Embryonic facial prominence (tissue), 1 donor: Measurements from ENCODE around the gene CACNA1S.

Experiments
- DNase-seq: peaks from one replicate; pipeline ENCODE4 v3.0.0-alpha.2; 2016; ENCODE audit errors: extremely low spot score

CACNA1S gene

DNA sequence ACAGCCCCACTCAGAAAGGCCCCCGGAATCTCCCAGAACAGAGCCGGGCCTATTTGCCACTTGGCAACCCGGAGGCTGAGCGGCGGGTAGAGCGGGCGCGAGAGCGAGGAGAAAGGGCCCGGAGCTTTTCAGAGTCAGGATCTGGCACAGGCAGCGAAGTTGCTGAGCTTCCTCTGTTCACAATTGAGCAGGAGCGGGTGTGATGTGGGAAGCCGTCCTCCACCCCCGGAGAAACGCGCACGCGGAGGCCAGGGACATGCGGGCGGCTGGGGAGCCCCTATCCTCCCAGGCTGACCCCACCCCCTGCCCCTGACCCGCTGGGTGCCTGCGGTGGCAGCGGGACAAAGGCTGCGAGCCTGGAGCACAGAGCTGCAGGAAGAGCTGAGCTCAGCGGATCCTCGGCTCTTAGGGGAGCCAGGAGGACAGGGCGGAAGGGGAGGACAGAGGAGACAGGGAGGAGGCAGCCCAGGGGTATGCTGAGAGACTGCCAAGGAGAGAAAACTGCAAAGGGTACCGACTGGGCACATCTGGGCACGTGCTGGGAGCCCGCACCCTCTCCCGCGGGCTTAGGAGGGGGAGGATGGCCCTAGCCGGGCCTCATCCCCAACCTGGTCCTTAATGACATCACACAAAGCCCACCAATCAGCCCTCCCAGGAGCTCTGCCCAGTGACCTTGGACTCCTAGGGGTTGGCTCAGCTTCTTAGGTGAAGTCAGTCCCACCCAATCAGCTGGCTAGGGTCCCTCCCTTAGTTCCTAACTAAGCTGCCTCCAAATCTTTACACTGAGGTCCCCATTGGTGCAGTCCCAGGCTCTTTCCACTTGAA is 98.0 kb downstream of the CACNA1S start:
- no peak for DNase-seq

DNA sequence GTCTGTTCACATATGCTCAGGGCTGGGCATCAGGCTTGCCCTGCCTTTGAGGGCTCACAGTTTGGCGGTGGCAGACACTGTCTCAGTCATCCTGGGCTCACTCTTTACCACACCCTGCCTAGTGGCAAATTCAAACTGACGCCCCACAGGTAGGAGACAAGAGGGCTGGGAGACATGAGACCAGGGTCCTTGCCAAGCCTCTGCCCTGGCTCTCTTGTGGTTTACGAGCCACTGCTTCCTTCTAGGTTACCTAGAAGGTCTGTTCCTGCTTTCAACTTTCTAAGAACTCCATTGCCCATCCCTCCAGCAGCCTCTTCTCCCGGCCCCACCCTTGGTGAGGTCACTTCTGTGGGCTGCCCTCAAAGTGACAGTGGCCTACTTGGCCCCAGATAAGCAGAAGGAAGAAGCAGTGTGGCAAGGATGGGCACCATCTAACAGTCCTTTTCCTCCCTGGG is 99.2 kb downstream of the CACNA1S start:
- DNase-seq, result no peak

DNA sequence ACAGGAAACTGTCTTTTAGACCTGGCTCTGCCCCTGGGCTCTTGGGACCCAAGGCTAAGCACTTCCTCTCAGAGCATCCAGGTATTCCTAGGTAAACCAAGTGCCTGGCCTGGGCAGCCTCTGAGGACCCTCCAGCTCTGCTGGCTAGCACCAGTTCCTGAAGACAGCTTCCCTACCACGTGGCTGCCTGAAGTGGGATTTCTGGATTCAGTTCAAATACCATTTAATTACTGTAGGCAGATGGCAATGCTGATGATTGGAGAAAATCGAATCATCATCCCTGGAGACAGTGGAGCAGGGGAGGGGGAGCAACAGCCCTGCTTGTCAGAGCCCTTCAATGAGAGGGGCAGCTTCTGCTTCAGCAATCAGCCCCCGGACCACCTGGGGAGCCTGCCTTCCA is 100.6 kb downstream of the CACNA1S start:
- no peak for DNase-seq

DNA sequence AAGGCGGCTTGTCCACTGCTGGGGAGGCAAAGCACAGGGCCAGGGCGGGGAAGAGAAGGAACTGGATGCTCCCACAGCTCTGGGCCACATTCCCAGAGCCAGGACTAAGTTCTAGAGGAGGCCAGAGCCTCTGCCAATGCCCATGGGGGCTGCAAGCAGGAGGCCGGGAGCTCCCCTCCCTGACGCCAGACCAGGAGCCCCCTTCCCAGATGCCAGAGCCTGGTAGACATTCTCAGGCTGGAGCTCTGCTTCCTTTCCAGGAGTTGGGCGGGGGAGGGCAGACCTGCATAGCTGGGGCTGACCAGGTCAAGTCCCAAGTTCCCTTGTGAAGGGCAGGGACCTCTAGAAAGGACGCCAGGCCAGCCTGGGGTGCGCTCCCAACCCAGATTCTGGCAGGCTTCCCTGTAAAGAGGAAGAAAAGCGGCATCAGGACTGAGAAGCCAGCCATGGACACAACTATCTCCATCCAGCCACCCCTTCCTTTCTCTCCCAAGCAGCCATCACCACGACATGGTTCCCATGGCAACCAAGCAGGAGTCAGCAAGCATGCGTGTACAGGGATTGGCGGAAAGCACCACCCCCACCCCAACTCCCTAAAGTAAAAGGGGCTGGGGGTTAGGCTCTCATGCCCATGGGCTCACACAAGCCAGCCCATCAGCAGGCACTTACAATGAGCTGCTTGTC is 102.1 kb downstream of the CACNA1S start:
- DNase-seq, result no peak

DNA sequence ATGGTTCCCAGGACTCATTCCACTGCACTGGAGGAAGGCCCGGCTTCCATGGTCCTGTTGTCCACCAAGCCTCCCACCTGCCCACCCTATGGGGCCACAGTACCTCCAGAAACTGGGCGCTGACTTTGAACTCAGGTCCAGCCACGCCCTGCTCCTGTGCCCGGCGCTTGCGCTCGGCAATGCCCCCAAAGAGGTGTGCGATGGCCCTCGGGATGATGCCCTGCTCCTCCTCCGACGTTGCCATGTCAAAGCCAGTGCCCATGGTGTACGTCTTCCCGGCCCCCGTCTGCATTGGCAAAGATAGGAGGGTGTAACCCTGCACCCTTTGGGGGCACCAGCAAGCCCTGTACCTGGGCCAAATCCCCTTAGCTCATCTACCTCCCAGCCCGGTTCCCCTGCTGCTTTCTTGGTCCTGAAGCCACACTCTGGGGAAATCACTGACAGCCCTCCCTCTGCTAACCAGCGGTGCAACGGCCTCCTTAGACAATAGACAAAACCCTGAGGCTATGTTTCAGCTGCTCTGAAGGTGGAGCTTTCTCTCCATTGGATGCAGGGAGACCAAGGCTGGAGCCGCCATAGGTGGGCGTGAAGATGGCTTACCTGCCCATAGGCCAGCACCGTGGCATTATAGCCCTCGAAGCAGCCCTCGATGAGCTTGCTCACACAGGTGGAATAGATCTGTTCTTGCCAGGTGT is 103.4 kb downstream of the CACNA1S start:
- DNase-seq, result no peak

DNA sequence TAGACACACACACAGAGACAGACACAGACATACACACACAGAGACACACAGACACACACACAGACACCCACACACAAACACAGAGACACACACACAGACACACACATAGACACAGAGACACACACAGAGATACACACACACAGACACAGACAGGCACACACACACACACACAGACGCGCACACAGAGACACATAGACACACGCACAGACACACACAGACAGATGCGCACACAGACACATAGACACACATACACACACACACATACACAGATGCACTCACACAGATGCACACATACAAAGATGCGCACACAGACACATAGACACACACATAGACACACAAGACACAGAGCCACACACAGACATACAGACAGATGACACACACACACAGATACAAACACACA is 104.7 kb downstream of the CACNA1S start:
- DNase-seq, result no peak

DNA sequence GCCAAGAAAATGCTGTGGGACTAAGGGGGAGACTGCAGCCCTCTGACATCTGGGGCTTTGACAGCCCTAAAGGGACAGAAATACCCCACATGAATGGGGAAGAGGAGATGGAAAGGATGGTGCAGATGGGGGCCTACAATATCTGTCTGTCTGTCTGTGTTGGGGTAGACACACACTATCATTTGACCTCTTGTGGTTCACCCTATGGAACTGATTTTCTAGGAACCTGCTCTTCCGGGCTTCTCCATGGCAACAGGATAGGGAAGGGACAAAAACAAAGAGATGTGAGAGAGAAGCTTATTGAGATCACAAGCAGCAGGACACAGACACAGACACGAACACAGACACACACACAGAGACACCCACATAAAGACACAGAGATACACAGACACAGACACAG is 105.8 kb downstream of the CACNA1S start:
- no peak for DNase-seq

DNA sequence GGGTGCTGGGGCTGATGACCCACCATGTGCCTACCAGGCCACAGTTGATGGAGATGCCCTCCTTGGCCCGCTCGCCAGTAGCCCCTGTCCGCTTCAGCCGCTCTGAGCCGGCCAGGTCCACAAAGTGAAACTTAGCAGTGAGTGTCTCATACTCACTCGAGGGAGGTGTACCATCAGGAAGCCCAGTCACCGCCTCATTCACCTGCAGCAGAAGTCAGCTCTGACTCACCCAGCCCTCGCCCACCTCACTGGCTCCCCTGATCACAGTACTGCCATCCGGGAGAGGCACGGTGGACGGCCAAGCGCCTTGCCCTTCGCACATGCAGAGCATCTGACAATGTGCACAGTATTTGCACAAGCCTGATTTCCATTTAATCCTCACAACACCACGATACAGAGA is 107.5 kb downstream of the CACNA1S start:
- no peak for DNase-seq

DNA sequence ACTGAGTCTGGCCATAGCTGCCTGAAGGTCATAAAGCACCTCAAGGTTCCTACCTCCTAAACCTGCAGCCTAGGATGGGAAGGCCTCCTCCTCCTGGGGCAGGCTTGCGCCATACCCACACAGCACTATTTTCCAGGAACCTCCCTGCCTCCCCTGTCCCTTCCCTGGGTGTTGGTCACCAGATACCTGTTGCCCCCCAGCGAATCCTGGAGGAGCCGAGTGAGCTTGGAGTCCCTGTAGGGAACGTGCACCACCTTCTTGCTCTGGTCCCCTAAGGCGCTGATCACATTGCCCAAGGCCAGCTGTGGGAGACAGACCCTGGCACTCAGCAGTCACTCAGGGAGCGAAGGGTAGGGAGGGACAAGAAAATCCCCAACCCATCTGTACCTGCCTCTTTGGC is 108.1 kb downstream of the CACNA1S start:
- no peak for DNase-seq

DNA sequence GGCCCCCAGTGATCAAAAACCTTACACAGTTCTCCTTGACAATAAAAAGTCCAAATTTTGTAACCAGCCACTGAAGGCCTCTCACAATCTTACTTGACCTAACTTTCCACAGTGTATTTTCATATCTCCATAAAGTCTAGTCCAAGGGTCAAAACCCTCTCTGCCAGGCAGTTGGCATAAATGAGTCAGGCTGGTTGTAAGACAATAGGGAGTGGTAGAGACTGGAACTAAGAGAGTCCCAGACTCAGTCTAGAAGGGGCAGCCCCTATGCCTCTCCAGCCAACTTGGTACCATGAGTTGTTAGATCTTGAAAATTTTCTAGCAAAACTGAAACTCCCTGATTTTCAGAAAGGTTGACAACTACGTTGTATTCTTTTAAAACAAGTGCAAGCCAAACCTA is 109.7 kb downstream of the CACNA1S start:
- no peak for DNase-seq

DNA sequence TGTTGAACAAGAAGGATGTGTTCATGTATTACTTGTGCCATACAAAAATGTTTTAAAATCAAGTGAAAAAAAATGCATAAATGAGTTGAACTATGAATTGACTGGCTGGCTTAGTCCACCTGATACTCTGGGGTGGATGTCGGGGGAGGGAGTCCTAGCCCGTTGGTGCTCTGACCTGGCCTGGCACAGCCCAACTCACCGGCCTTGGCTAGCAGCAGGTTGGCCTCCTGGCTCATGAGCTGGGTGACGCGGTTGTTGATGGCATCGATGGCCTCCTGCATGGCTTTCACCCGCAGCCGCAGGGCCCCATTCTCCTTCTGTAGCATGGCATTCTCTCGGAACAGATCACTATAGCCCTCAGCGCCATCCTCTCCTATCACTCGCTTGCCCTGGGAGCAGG is 110.3 kb downstream of the CACNA1S start:
- no peak for DNase-seq

DNA sequence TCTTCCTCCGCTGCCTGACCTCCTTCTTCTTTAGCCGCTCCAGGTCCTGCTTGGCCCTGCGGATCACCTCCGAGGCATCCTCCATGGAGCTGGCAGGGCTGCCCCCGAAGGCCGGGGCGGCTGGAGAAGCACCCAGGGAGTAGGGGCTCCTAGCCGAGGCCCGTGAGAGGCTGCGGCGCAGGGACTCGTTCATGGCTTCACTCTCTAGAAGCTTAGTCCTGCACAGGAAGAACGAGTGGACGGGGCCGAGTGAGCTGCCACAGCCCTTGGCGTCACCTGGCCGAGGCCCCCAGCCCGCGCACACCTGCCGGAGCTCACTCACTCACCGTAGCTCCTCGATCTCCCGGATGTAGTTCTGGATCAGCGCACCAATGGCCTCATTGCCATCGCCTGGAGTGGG is 111.8 kb downstream of the CACNA1S start:
- no peak for DNase-seq

DNA sequence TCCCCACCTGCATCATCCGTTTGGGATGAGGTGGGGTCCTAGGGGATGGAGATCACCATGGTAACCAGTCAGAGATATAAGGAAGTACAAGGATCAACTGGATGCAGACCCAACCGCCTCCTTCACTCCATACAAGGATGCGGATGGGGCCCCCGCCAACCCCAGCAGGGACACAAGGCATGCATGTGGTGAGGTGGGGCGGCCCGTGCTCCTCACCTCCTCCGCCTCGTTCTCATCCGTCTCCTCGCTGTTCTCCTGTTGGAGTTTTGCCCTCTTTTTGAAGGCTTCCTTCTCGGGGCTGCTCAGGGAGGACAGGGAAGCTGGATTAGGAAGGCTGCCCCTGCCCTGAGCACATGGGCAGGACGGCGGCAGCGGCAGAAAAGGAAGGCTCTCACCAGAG is 112.6 kb downstream of the CACNA1S start:
- no peak for DNase-seq

DNA sequence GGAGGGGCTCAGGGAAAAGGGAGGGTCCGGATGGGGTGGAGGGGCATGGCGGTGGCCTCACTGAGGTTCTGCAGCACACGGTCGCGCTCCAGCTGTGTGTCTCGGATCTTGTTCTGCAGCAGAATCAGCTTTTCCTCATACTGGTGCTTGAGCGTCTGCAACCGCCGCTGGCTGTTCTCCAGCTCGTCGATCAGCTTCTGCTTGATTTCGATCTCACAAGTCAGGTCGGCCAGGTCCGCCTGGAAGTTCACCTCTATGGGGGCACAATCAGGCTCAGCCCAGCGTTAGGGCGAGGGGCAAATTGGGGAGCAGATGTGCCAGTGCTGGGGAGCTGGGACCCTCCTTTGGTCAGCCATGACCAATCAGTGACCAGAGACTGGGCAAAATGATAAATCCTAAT is 113.9 kb downstream of the CACNA1S start:
- no peak for DNase-seq

DNA sequence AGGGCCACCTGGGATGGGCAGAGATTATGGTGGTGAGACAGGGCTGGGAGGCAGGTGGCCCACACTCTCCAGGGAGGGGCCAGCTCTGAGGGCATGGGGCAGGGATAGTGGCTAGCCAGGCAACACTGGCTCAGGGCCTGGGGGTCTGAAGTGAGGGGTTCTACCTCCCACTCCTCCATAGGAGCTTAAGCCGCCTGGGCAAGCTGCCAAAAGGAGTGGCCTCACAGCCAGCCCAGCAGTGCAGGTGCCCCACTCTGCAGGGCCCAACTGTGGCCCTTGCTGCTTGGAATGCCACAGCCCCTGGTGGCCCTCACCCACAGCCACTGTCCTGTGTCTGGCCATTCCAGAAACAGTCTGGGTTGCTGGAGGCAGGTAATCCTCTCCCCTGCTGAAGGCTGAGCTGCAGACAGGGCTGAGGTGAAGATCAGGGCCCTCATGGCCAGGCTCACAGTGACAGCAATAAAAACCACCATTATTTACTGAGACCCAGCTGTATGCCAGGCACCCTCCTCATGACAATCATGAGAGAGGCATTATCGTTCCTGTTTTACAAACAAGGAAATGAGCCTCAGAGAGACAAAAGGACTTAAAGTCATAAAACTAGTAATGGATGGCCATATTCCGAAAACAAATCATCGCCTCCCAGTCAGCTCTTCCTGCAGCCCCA is 119.7 kb downstream of the CACNA1S start:
- no peak for DNase-seq

DNA sequence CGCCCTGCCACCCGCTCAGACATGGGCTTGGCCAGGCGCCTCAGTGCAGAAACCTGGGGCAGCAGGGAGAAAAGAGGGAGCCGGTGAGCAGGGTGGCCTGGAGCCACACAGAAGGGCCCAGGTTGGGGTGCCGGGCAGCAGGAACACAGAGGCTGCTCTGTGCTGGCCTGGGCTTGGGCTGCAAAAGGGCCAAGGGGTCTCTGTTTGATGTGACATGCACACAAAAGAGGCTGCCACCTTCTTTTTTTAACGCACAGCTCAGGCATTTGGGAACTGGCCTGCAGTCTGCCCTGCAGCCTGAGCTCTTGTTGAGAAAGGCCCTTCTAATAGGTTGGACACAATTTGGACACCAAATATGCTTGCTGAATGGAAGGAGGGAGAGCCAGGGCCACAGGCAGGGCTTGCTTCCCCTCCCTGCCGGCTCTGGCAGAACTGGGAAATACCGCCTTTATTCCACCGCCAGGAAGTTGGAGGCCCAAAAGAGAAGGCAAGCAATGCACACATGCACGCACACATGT is 121.1 kb downstream of the CACNA1S start:
- no peak for DNase-seq

DNA sequence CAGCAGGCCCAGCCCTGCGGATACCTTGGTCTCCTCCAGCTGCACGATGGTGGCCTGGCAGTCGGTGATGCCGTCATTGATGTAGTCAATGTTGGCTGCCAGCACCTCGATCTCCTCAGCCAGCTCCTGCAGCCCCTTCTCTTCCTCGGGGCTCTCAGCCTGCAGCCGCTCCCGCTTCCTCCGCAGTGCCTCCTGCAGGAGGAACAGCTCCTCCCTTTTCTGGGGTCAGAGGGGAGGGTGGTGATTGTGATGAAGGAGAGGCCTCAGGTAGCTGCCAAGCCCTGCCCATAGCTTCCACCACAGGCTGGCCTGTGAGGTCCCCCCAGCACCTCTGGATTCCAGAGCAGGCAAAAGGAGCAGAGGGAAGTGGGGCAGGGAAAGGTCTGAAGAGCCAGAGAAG is 122.1 kb downstream of the CACNA1S start:
- no peak for DNase-seq
